WTC11 (cell line): Measurements from ENCODE around the gene SETD4.

ENCODE experiments used
- MYBL2 ChIP-seq: sonication (generic); formaldehyde crosslinking; IDR thresholded peaks from 2 replicates; pipeline ENCODE4 v1.8.1; 2023; ENCODE audit warnings: mild to moderate bottlenecking, moderate library complexity, missing genetic modification reagents
- TF ChIP-seq, protein P1 (sequence below): sonication (generic); formaldehyde crosslinking; conservative IDR thresholded peaks from 2 replicates; pipeline ENCODE4 v1.8.1; 2023; ENCODE audit warnings: mild to moderate bottlenecking, low read depth, missing genetic modification reagents, moderate library complexity
- TF ChIP-seq, protein P2 (sequence below): fragments of 200-600 bp; IDR thresholded peaks from 2 replicates; pipeline ENCODE4 v1.8.0; 2022; ENCODE audit warnings: antibody characterized with exemption

DNA sequence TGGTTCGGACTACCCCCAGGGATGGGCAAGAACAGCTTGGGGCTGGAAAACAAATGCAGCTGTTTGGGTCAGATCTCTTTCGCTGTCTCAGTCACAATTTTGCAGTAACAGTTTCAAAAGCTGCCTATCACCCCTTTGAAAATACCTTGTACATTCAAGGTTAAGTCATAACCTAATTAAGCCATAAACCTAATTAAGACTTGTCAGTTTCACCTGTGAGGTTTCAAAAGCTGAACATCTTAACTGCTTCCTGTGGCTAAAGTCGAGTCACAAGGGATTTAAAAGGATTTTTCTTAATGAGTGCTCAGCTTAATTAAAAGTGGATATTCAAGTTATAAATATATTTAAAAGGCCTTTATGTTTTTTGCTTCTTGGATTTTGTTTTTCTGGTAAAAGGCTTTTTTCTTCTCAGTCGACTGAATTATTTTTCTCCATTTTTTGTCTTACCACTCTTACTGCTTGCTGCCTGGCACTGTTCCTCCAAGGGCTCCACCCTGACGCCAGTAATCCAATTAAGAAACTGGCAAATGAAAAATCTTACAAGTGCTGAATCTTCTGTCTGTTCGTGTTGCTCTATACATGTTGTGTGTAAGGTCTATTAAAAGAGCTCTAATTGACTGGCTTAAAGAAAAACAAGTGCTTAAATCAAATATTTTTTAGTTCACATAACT lies 40.8 kb upstream of the SETD4 start:
- no peak for TF ChIP-seq MYBL2 (CRISPR knock-in tag)
- TF ChIP-seq, protein P1, sequence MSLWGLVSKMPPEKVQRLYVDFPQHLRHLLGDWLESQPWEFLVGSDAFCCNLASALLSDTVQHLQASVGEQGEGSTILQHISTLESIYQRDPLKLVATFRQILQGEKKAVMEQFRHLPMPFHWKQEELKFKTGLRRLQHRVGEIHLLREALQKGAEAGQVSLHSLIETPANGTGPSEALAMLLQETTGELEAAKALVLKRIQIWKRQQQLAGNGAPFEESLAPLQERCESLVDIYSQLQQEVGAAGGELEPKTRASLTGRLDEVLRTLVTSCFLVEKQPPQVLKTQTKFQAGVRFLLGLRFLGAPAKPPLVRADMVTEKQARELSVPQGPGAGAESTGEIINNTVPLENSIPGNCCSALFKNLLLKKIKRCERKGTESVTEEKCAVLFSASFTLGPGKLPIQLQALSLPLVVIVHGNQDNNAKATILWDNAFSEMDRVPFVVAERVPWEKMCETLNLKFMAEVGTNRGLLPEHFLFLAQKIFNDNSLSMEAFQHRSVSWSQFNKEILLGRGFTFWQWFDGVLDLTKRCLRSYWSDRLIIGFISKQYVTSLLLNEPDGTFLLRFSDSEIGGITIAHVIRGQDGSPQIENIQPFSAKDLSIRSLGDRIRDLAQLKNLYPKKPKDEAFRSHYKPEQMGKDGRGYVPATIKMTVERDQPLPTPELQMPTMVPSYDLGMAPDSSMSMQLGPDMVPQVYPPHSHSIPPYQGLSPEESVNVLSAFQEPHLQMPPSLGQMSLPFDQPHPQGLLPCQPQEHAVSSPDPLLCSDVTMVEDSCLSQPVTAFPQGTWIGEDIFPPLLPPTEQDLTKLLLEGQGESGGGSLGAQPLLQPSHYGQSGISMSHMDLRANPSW (CRISPR knock-in tag) = no peak
- TF ChIP-seq, protein P2, sequence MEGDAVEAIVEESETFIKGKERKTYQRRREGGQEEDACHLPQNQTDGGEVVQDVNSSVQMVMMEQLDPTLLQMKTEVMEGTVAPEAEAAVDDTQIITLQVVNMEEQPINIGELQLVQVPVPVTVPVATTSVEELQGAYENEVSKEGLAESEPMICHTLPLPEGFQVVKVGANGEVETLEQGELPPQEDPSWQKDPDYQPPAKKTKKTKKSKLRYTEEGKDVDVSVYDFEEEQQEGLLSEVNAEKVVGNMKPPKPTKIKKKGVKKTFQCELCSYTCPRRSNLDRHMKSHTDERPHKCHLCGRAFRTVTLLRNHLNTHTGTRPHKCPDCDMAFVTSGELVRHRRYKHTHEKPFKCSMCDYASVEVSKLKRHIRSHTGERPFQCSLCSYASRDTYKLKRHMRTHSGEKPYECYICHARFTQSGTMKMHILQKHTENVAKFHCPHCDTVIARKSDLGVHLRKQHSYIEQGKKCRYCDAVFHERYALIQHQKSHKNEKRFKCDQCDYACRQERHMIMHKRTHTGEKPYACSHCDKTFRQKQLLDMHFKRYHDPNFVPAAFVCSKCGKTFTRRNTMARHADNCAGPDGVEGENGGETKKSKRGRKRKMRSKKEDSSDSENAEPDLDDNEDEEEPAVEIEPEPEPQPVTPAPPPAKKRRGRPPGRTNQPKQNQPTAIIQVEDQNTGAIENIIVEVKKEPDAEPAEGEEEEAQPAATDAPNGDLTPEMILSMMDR = no peak
